K562 (cell line): ENCODE results near the gene CAPN2. TPM values are rescaled to one million over a fixed set of nuclear protein-coding genes. Genes with fewer than 3 reads are reported as not detected.

Source experiments
- ATF7 ChIP-seq: fragments of 450-650 bp; IDR thresholded peaks from 2 replicates; pipeline ENCODE4 v1.7.1; 2014; ENCODE audit warnings: mild to moderate bottlenecking, moderate library complexity
- DDX20 ChIP-seq: fragments of 450-650 bp; IDR thresholded peaks from 2 replicates; pipeline ENCODE4 v1.6.1; 2016; ENCODE audit warnings: missing genetic modification characterization, low read depth, mild to moderate bottlenecking, missing compliant biosample characterization, moderate library complexity
- EP400 ChIP-seq: fragments of 450-650 bp; IDR thresholded peaks from 2 replicates; pipeline ENCODE4 v1.6.1; 2017; ENCODE audit warnings: antibody characterized with exemption, mild to moderate bottlenecking, moderate library complexity
- ERF ChIP-seq: fragments of 450-650 bp; formaldehyde crosslinking; IDR thresholded peaks from 2 replicates; pipeline ENCODE4 v1.4.0; 2020; ENCODE audit warnings: mild to moderate bottlenecking, mixed read lengths
- FOXJ2 ChIP-seq: fragments of 200-800 bp; sonication (Bioruptor generic); IDR thresholded peaks from 2 replicates; pipeline ENCODE4 v1.6.1; 2016; ENCODE audit warnings: missing genetic modification characterization, missing compliant biosample characterization
- HLTF ChIP-seq: fragments of 450-650 bp; IDR thresholded peaks from 2 replicates; pipeline ENCODE4 v1.6.1; 2016
- MYNN ChIP-seq, 2 experiments: sonication (generic); formaldehyde crosslinking in 1 of 2; IDR thresholded peaks; 2 replicates each; pipeline versions ENCODE4 v1.5.0 to v1.6.1; 2016 to 2020; ENCODE audit warnings: antibody characterized with exemption in 1 of 2, missing genetic modification reagents in 1 of 2
- NCOR1 ChIP-seq: fragments of 450-650 bp; IDR thresholded peaks from 2 replicates; pipeline ENCODE4 v1.6.1; 2016; ENCODE audit warnings: mild to moderate bottlenecking, moderate library complexity
- POLR2A ChIP-seq: fragments of 450-650 bp; conservative IDR thresholded peaks from 2 replicates; pipeline ENCODE4 v1.6.1; 2016
- RBM22 ChIP-seq: fragments of 200-400 bp; formaldehyde crosslinking; IDR thresholded peaks from 2 replicates; pipeline ENCODE4 v1.6.1; 2018; ENCODE audit warnings: low read length, low read depth; ENCODE audit not compliant: poor library complexity, severe bottlenecking
- RNF2 ChIP-seq: sonication (generic); IDR thresholded peaks from 2 replicates; pipeline ENCODE4 v1.6.1; 2016
- SIRT6 ChIP-seq: IDR thresholded peaks from one replicate; pipeline ENCODE4 v1.6.1; 2012; ENCODE audit warnings: low read depth, mild to moderate bottlenecking, control low read depth, inconsistent platforms, low read length, moderate library complexity
- SREBF1 ChIP-seq: fragments of 150-350 bp; IDR thresholded peaks from 2 replicates; pipeline ENCODE4 v1.6.1; 2014; ENCODE audit warnings: antibody characterized with exemption, low read depth, low read length, borderline replicate concordance
- TARDBP ChIP-seq: fragments of 450-650 bp; IDR thresholded peaks from 2 replicates; pipeline ENCODE4 v1.6.1; 2016
- TBL1XR1 ChIP-seq, 2 experiments: IDR thresholded peaks; 2 replicates each; pipeline ENCODE4 v1.6.1; 2012; ENCODE audit warnings: improper control_type of control experiment in 2 of 2, low read length in 2 of 2, mild to moderate bottlenecking in 1 of 2
- TCF3 ChIP-seq: sonication (generic); formaldehyde crosslinking; IDR thresholded peaks from 2 replicates; pipeline ENCODE4 v1.4.0; 2020; ENCODE audit warnings: mild to moderate bottlenecking, missing genetic modification reagents
- ZC3H8 ChIP-seq: fragments of 450-650 bp; IDR thresholded peaks from 2 replicates; pipeline ENCODE4 v1.6.1; 2017
- ZKSCAN3 ChIP-seq: fragments of 250-450 bp; sonication (Bioruptor Pico); IDR thresholded peaks from 2 replicates; pipeline ENCODE4 v1.4.0; 2020
- ZNF12 ChIP-seq: sonication (generic); formaldehyde crosslinking; IDR thresholded peaks from 2 replicates; pipeline ENCODE4 v1.4.0; 2020; ENCODE audit warnings: mild to moderate bottlenecking, missing genetic modification reagents
- ZNF174 ChIP-seq: fragments of 250-450 bp; sonication (Bioruptor Pico); IDR thresholded peaks from 2 replicates; pipeline ENCODE4 v1.4.0; 2020; ENCODE audit warnings: mild to moderate bottlenecking
- ZNF23 ChIP-seq: fragments of 250-450 bp; sonication (Bioruptor Pico); IDR thresholded peaks from 2 replicates; pipeline ENCODE4 v1.4.0; 2020; ENCODE audit warnings: mild to moderate bottlenecking
- polyA plus RNA-seq, 8 experiments: library from polyadenylated mRNA; depleted of rRNA in 4 of 8; stranded (reverse) in 5 of 8; unstranded in 3 of 8; fragments of >200 nt; fragmentation: Nextera tagmentation in 2 of 8; fragmentation: Illumina TruSeq in 1 of 8; extraction: Ambion mirVana in 2 of 8; extraction: Trizol in 1 of 8; gene quantifications; 2 replicates each; pipeline versions ENCODE4 v1.2.1 to v1.2.3, GENCODE V29; 2011 to 2014; ENCODE audit warnings: inconsistent platforms in 1 of 8, missing spikeins in 1 of 8
- total RNA-seq, 7 experiments: library from RNA; depleted of rRNA in 6 of 7; stranded (reverse); fragments of >200 nt in 6 of 7; fragmentation: Illumina TruSeq in 2 of 7; extraction: Trizol in 2 of 7; gene quantifications; 2 replicates each; pipeline versions ENCODE4 v1.2.1 to v1.2.3, GENCODE V29; 2011 to 2021; ENCODE audit warnings: low replicate concordance in 1 of 7
- TF ChIP-seq, protein P1 (sequence below): fragments of 200-400 bp; formaldehyde crosslinking; IDR thresholded peaks from 2 replicates; pipeline ENCODE4 v1.6.1; 2017; ENCODE audit warnings: mild to moderate bottlenecking, low read depth, low read length, moderate library complexity
- TF ChIP-seq, protein P2 (sequence below): fragments of 450-650 bp; IDR thresholded peaks from 2 replicates; pipeline ENCODE4 v1.6.1; 2016
- TF ChIP-seq, protein P3 (sequence below): fragments of 250-450 bp; sonication (Bioruptor Pico); IDR thresholded peaks from 2 replicates; pipeline ENCODE4 v1.5.0; 2021
- TF ChIP-seq, protein P4 (sequence below), 2 experiments: fragments of 450-650 bp; IDR thresholded peaks; 2 replicates each; pipeline ENCODE4 v1.6.1; 2016
- TF ChIP-seq, protein P5 (sequence below): IDR thresholded peaks from 3 replicates; pipeline ENCODE4 v1.6.1; 2011; ENCODE audit warnings: borderline replicate concordance, mild to moderate bottlenecking; ENCODE audit not compliant: insufficient read length, insufficient read depth

The CAPN2 gene
- total and polyA plus RNA-seq, 9 of the 15 experiments (the other 6 are each of a cell fraction or from before 2014, with no cell fraction given): 24.6 to 157 (median 101) TPM

DNA sequence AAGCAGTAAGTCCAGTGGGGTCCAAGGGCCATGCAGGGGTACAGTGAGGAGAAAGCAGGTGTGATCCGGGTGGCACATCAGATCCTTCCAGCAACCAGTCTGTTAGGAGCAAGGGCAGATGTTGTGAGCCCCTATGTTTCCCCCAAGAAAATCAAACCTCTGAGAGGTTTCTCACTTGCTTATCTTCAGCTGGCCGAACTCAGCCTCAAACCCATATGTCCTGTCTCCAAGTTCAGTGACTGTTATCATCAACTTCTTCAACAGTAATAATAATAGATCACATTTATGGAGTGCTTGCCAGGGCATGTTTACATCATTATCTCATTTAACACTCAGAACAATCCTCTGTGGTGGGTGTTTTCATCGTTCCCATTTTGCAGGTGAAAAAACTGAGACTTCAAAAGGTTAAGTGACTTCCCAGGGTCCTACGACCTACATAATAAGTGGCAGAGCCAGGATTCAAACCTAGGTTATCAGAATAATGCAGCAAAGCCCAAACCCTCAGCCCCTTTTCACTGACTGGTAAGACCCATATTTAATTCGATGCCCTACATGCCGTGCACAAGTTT, 3.3 kb downstream of the CAPN2 start (continued):
- TF ChIP-seq ZNF174 (CRISPR knock-in tag): no peak
- TF ChIP-seq TBL1XR1 (IDR thresholded peaks at IDR 0.05; ENCODE audit: low read length in 2 of 2): no peak
- TF ChIP-seq, protein P1, sequence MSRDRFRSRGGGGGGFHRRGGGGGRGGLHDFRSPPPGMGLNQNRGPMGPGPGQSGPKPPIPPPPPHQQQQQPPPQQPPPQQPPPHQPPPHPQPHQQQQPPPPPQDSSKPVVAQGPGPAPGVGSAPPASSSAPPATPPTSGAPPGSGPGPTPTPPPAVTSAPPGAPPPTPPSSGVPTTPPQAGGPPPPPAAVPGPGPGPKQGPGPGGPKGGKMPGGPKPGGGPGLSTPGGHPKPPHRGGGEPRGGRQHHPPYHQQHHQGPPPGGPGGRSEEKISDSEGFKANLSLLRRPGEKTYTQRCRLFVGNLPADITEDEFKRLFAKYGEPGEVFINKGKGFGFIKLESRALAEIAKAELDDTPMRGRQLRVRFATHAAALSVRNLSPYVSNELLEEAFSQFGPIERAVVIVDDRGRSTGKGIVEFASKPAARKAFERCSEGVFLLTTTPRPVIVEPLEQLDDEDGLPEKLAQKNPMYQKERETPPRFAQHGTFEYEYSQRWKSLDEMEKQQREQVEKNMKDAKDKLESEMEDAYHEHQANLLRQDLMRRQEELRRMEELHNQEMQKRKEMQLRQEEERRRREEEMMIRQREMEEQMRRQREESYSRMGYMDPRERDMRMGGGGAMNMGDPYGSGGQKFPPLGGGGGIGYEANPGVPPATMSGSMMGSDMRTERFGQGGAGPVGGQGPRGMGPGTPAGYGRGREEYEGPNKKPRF: no peak
- no peak for TF ChIP-seq ERF (CRISPR knock-in tag)
- no peak for TF ChIP-seq ZC3H8
- no peak for TF ChIP-seq TCF3 (CRISPR knock-in tag)
- TF ChIP-seq NCOR1: no peak
- TF ChIP-seq, protein P2, sequence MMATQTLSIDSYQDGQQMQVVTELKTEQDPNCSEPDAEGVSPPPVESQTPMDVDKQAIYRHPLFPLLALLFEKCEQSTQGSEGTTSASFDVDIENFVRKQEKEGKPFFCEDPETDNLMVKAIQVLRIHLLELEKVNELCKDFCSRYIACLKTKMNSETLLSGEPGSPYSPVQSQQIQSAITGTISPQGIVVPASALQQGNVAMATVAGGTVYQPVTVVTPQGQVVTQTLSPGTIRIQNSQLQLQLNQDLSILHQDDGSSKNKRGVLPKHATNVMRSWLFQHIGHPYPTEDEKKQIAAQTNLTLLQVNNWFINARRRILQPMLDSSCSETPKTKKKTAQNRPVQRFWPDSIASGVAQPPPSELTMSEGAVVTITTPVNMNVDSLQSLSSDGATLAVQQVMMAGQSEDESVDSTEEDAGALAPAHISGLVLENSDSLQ: no peak
- TF ChIP-seq, protein P3, sequence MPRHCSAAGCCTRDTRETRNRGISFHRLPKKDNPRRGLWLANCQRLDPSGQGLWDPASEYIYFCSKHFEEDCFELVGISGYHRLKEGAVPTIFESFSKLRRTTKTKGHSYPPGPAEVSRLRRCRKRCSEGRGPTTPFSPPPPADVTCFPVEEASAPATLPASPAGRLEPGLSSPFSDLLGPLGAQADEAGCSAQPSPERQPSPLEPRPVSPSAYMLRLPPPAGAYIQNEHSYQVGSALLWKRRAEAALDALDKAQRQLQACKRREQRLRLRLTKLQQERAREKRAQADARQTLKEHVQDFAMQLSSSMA: no peak
- TF ChIP-seq ZNF12 (CRISPR knock-in tag): no peak
- TF ChIP-seq EP400: no peak
- no peak for TF ChIP-seq TARDBP
- TF ChIP-seq SIRT6: no peak
- TF ChIP-seq POLR2A: no peak
- TF ChIP-seq SREBF1: no peak
- TF ChIP-seq, protein P4, sequence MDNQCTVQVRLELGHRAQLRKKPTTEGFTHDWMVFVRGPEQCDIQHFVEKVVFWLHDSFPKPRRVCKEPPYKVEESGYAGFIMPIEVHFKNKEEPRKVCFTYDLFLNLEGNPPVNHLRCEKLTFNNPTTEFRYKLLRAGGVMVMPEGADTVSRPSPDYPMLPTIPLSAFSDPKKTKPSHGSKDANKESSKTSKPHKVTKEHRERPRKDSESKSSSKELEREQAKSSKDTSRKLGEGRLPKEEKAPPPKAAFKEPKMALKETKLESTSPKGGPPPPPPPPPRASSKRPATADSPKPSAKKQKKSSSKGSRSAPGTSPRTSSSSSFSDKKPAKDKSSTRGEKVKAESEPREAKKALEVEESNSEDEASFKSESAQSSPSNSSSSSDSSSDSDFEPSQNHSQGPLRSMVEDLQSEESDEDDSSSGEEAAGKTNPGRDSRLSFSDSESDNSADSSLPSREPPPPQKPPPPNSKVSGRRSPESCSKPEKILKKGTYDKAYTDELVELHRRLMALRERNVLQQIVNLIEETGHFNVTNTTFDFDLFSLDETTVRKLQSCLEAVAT (IDR thresholded peaks at IDR 0.05): no peak
- TF ChIP-seq, protein P5, sequence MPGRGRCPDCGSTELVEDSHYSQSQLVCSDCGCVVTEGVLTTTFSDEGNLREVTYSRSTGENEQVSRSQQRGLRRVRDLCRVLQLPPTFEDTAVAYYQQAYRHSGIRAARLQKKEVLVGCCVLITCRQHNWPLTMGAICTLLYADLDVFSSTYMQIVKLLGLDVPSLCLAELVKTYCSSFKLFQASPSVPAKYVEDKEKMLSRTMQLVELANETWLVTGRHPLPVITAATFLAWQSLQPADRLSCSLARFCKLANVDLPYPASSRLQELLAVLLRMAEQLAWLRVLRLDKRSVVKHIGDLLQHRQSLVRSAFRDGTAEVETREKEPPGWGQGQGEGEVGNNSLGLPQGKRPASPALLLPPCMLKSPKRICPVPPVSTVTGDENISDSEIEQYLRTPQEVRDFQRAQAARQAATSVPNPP: no peak
- no peak for TF ChIP-seq ZNF23
- TF ChIP-seq HLTF: no peak
- TF ChIP-seq ZKSCAN3: no peak
- TF ChIP-seq MYNN (IDR thresholded peaks at IDR 0.05): no peak
- no peak for TF ChIP-seq MYNN (CRISPR knock-in tag; IDR thresholded peaks at IDR 0.05)
- no peak for TF ChIP-seq RBM22
- no peak for TF ChIP-seq DDX20 (tag)
- TF ChIP-seq ATF7: no peak; the same call in 1 of the 2 replicates
- no peak for TF ChIP-seq RNF2
- no peak for TF ChIP-seq FOXJ2 (tag)
